Measurements from ENCODE around the gene TRIP6. TPM values are rescaled to one million over a fixed set of nuclear protein-coding genes. Genes with fewer than 3 reads are reported as not detected.

Gene TRIP6
- total and polyA plus RNA-seq, 2 of the 8 experiments (the other 6 are each of a cell fraction or from before 2014, with no cell fraction given) = 88.4 to 103 TPM

DNA sequence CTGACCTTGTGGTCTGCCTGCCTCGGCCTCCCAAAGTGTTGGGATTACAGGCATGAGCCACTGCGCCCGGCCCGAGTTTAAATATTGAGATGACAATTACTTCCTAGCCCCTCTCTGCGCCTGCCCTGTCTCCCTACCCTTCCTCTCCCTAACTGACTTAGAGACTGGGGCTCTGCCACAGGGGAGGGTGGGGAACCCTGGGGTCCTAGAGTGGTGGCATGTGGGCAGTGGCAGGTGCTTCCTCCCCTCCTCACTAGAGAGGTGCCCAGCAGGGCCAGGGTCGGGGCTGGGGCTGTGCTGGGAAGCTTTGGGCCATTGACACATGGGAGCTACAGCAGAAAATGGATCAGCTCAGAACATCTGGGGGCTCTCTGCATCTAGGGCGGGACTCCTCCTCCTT lies 35.5 kb downstream of the TRIP6 start:
- no peaks in the 10 kb centered on the region for H3K9me3 ChIP-seq (ENCODE audit: insufficient read depth in 2 of 2, low read depth in 1 of 2, low read length in 1 of 2)
- no peak overlapping the region for H4K5ac ChIP-seq (ENCODE audit: insufficient read length, low read depth, low read length)
- H3K4me1 ChIP-seq (replicated peaks in 1 of 4; ENCODE audit: control insufficient read depth in 3 of 4, insufficient read depth in 4 of 4, low read length in 3 of 4) = no peaks in the 10 kb centered on the region
- WGBS, 2 experiments (ENCODE audit: extremely low coverage in 1 of 2, insufficient coverage in 1 of 2, insufficient read length in 1 of 2, insufficient replicate concordance in 2 of 2, low coverage in 1 of 2, low lambda C conversion rate in 2 of 2, missing lambda C conversion rate in 1 of 2) = 100% methylated on average over 7 of the region's 7 CpGs; no CpG with 5 or more reads in 1 of the 2 experiments
- H3K18ac ChIP-seq (ENCODE audit: extremely low read depth, low read length) = no peak overlapping the region
- H3K27me3 ChIP-seq (replicated peaks in 1 of 4; ENCODE audit: control insufficient read depth in 3 of 4, extremely low read depth in 1 of 4, insufficient read depth in 3 of 4, low read length in 3 of 4) = no peaks in the 10 kb centered on the region; a peak in 2 of 7 replicates
- no peak overlapping the region for H2BK120ac ChIP-seq (replicated peaks; ENCODE audit: low read depth, low read length)
- H3K56ac ChIP-seq (replicated peaks; ENCODE audit: insufficient read length, low read depth, low read length) = no peak overlapping the region
- no peak overlapping the region for H3K14ac ChIP-seq (ENCODE audit: insufficient read length)
- H3K27ac ChIP-seq (ENCODE audit: low read depth, low read length) = no peak overlapping the region
- no peak for FAIRE-seq
- H3K9ac ChIP-seq (replicated peaks in 1 of 4; ENCODE audit: extremely low read depth in 1 of 4, low read depth in 3 of 4, low read length in 3 of 4) = no peak overlapping the region
- H4K8ac ChIP-seq (ENCODE audit: extremely low read depth, insufficient read depth, low read length) = no peak overlapping the region
- no peaks in the 10 kb centered on the region for H3K79me2 ChIP-seq (ENCODE audit: control insufficient read depth in 1 of 2, insufficient read depth in 2 of 2, low read length in 2 of 2)
- H2BK12ac ChIP-seq (ENCODE audit: low read depth, low read length) = no peak overlapping the region
- H3K23ac ChIP-seq (ENCODE audit: insufficient read length) = no peak overlapping the region
- TF ChIP-seq BCL11A (IDR thresholded peaks at IDR 0.05; ENCODE audit: low read depth in 2 of 2, low read length in 2 of 2) (no peak), NANOG (IDR thresholded peaks at IDR 0.05; ENCODE audit: insufficient read depth, low read depth, low read length, poor library complexity, severe bottlenecking) (no peak), JUN (IDR thresholded peaks at IDR 0.05; ENCODE audit: low read depth, low read length) (no peak), TAF7 (optimal IDR thresholded peaks at IDR 0.05; ENCODE audit: borderline replicate concordance, low read depth, low read length) (no peak), SIN3A (conservative IDR thresholded peaks at IDR 0.05 in 1 of 2, IDR thresholded peaks at IDR 0.05 in 1 of 2; ENCODE audit: low read depth in 1 of 2, low read length in 2 of 2) (no peak), RAD21 (IDR thresholded peaks at IDR 0.05 in 1 of 2, conservative IDR thresholded peaks at IDR 0.05 in 1 of 2; ENCODE audit: low read depth in 2 of 2, low read length in 2 of 2) (no peak)
- TF ChIP-seq, protein P1, sequence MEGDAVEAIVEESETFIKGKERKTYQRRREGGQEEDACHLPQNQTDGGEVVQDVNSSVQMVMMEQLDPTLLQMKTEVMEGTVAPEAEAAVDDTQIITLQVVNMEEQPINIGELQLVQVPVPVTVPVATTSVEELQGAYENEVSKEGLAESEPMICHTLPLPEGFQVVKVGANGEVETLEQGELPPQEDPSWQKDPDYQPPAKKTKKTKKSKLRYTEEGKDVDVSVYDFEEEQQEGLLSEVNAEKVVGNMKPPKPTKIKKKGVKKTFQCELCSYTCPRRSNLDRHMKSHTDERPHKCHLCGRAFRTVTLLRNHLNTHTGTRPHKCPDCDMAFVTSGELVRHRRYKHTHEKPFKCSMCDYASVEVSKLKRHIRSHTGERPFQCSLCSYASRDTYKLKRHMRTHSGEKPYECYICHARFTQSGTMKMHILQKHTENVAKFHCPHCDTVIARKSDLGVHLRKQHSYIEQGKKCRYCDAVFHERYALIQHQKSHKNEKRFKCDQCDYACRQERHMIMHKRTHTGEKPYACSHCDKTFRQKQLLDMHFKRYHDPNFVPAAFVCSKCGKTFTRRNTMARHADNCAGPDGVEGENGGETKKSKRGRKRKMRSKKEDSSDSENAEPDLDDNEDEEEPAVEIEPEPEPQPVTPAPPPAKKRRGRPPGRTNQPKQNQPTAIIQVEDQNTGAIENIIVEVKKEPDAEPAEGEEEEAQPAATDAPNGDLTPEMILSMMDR (IDR thresholded peaks at IDR 0.05; ENCODE audit: control extremely low read depth in 1 of 3, insufficient read depth in 1 of 3, low read depth in 1 of 3, low read length in 3 of 3) = no peak
- H3K36me3 ChIP-seq (ENCODE audit: control insufficient read depth in 2 of 4, insufficient read depth in 4 of 4, low read length in 3 of 4) = no peaks in the 10 kb centered on the region
- H2AK5ac ChIP-seq (ENCODE audit: low read depth, low read length) = no peak overlapping the region
- no peak overlapping the region for H3K4me2 ChIP-seq (ENCODE audit: insufficient read depth in 1 of 2, low read depth in 2 of 2, low read length in 2 of 2)
- no peak overlapping the region for H3K4ac ChIP-seq (replicated peaks; ENCODE audit: insufficient read length, low read depth, low read length)
- no peak overlapping the region for H2BK15ac ChIP-seq (ENCODE audit: low read length)
- CTCF ChIA-PET (ENCODE audit: partially characterized antibody) = interaction anchor here (0.9 to 2.6 kb wide), 7 partner anchors 8 to 271 kb away, joined by 3 to 13 read pairs (median 4); partner anchors contain the start of gene SLC12A9
- H2BK5ac ChIP-seq (ENCODE audit: low read depth, low read length) = no peak overlapping the region
- DNase-seq (ENCODE audit: low read depth in 1 of 2, low spot score in 2 of 2) = no peak
- H3K4me3 ChIP-seq (ENCODE audit: extremely low read depth in 1 of 4, insufficient read depth in 2 of 4, low read depth in 3 of 4, low read length in 4 of 4) = no peak overlapping the region
- no peaks in the 10 kb centered on the region for H3K23me2 ChIP-seq (ENCODE audit: low read depth, low read length)
- no peak overlapping the region for H2BK20ac ChIP-seq (ENCODE audit: low read length)
- H3K79me1 ChIP-seq (ENCODE audit: low read depth, low read length) = no peaks in the 10 kb centered on the region
- POLR2A ChIA-PET (ENCODE audit: partially characterized antibody) = no interaction called here
- no peak overlapping the region for H2AFZ ChIP-seq (ENCODE audit: low read length)
- H4K91ac ChIP-seq (replicated peaks; ENCODE audit: insufficient read length, low read length) = no peak overlapping the region
- no peaks in the 10 kb centered on the region for H4K20me1 ChIP-seq (replicated peaks in 1 of 2; ENCODE audit: control insufficient read depth in 1 of 2, insufficient read depth in 2 of 2, low read length in 2 of 2)
